Smooth muscle cell (in vitro differentiated cells): ENCODE measurements around the gene SWAP70. TPM values are rescaled to one million over a fixed set of nuclear protein-coding genes. Genes with fewer than 3 reads are reported as not detected.

Source experiments
- DNase-seq: peaks from one replicate; lab custom pipeline; 2025; ENCODE audit not compliant: unreplicated experiment; lab: John Stamatoyannopoulos, UW
- H2AFZ ChIP-seq: fragments of 200-600 bp; sonication (generic); 2 replicates; pipeline ENCODE4 v1.6.0; 2016; ENCODE audit warnings: antibody characterized with exemption, low read depth, mild to moderate bottlenecking
- H3F3A ChIP-seq: fragments of 200-600 bp; sonication (generic); 2 replicates; pipeline ENCODE4 v1.6.0; 2017; ENCODE audit warnings: antibody characterized with exemption, low read depth
- H3K27ac ChIP-seq: fragments of 200-600 bp; sonication (generic); 2 replicates; pipeline ENCODE4 v1.5.1; 2016; ENCODE audit warnings: low read depth, mild to moderate bottlenecking
- H3K27me3 ChIP-seq: fragments of 200-600 bp; sonication (generic); 2 replicates; pipeline ENCODE4 v1.6.1; 2016; ENCODE audit warnings: low read depth, mild to moderate bottlenecking
- H3K36me3 ChIP-seq: fragments of 200-600 bp; sonication (generic); 2 replicates; pipeline ENCODE4 v1.5.1; 2016; ENCODE audit warnings: low read depth
- H3K4me1 ChIP-seq: fragments of 200-600 bp; sonication (generic); 2 replicates; pipeline ENCODE4 v1.5.1; 2016; ENCODE audit warnings: low read depth
- H3K4me2 ChIP-seq: fragments of 200-600 bp; sonication (generic); 2 replicates; pipeline ENCODE4 v1.6.0; 2016; ENCODE audit warnings: mild to moderate bottlenecking
- H3K4me3 ChIP-seq: fragments of 200-600 bp; sonication (generic); 2 replicates; pipeline ENCODE4 v1.5.1; 2016; ENCODE audit warnings: mild to moderate bottlenecking
- H3K79me2 ChIP-seq: fragments of 200-600 bp; sonication (generic); 2 replicates; pipeline ENCODE4 v1.6.0; 2016; ENCODE audit warnings: low read depth, mild to moderate bottlenecking
- H3K9ac ChIP-seq: fragments of 200-600 bp; sonication (generic); 2 replicates; pipeline ENCODE4 v1.6.0; 2016; ENCODE audit warnings: low read depth
- H3K9me3 ChIP-seq: fragments of 200-600 bp; sonication (generic); replicated peaks from 2 replicates; pipeline ENCODE4 v1.5.1; 2016; ENCODE audit warnings: low read depth
- H4K20me1 ChIP-seq: fragments of 200-600 bp; sonication (generic); 2 replicates; pipeline ENCODE4 v1.6.0; 2016; ENCODE audit warnings: low read depth
- CTCF ChIP-seq: fragments of 200-600 bp; sonication (generic); IDR thresholded peaks from 2 replicates; pipeline ENCODE4 v1.5.1; 2017; ENCODE audit warnings: borderline replicate concordance, mild to moderate bottlenecking, antibody characterized with exemption; ENCODE audit not compliant: insufficient read depth, poor library complexity, severe bottlenecking
- WGBS: methylation state at CpG from one replicate; pipeline ENCODE4 v1.1.7; 2016; ENCODE audit warnings: low lambda C conversion rate; 5-methylcytosine and 5-hydroxymethylcytosine counted together
- polyA plus RNA-seq: library from polyadenylated mRNA; unstranded; fragments of >200 nt; fragmentation: Nextera tagmentation; extraction: Ambion mirVana; gene quantifications from 2 replicates; pipeline ENCODE4 v1.2.1, GENCODE V29; 2016
- total RNA-seq: library from RNA; depleted of rRNA; stranded (reverse); fragments of >200 nt; gene quantifications from 2 replicates; pipeline ENCODE4 v1.2.3, GENCODE V29; 2014

Gene SWAP70
- total and polyA plus RNA-seq, 2 experiments from 2014 or later, result 15.4 to 17.8 TPM

GRCh38 chr11:9653871-9654270, 10.0 kb upstream of the SWAP70 start:
- no peaks in the 10 kb centered on the region for H3K27me3 ChIP-seq
- 85% methylated on average over 2 of the region's 2 CpGs for WGBS
- no peaks in the 10 kb centered on the region for H3K4me1 ChIP-seq
- no peak overlapping the region for H3K27ac ChIP-seq
- H3K4me3 ChIP-seq, result no peak overlapping the region
- no peak for DNase-seq
- H3K79me2 ChIP-seq, result no peaks in the 10 kb centered on the region
- no peak for TF ChIP-seq CTCF
- H2AFZ ChIP-seq, result no peak overlapping the region
- no peaks in the 10 kb centered on the region for H3K9me3 ChIP-seq
- no peaks in the 10 kb centered on the region for H3K36me3 ChIP-seq
- no peaks in the 10 kb centered on the region for H4K20me1 ChIP-seq
- no peaks in the 10 kb centered on the region for H3F3A ChIP-seq
- H3K9ac ChIP-seq, result no peak overlapping the region
- H3K4me2 ChIP-seq, result no peak overlapping the region

GRCh38 chr11:9656864-9657263, 7.0 kb upstream of the SWAP70 start:
- Histone ChIP-seq H3K4me3 (no peak overlapping the region), H3K27ac (no peak overlapping the region), H4K20me1 (no peaks in the 10 kb centered on the region), H3K4me1 (no peaks in the 10 kb centered on the region), H3K4me2 (no peak overlapping the region), H2AFZ (no peak overlapping the region), H3K9me3 (no peaks in the 10 kb centered on the region), H3K79me2 (no peaks in the 10 kb centered on the region), H3F3A (no peaks in the 10 kb centered on the region), H3K9ac (no peak overlapping the region), H3K27me3 (no peaks in the 10 kb centered on the region), H3K36me3 (no peaks in the 10 kb centered on the region)
- no peak for TF ChIP-seq CTCF
- DNase-seq, result no peak

GRCh38 chr11:9657531-9657930, 6.3 kb upstream of the SWAP70 start:
- H3K36me3 ChIP-seq, result no peaks in the 10 kb centered on the region
- no peak overlapping the region for H3K4me2 ChIP-seq
- no peak for DNase-seq
- no peaks in the 10 kb centered on the region for H3K9me3 ChIP-seq
- no peak overlapping the region for H3K4me3 ChIP-seq
- H3F3A ChIP-seq, result no peaks in the 10 kb centered on the region
- no peak overlapping the region for H2AFZ ChIP-seq
- no peaks in the 10 kb centered on the region for H3K4me1 ChIP-seq
- H3K9ac ChIP-seq, result no peak overlapping the region
- H4K20me1 ChIP-seq, result no peaks in the 10 kb centered on the region
- WGBS, result 92% methylated on average over 6 of the region's 6 CpGs
- no peak for TF ChIP-seq CTCF
- H3K27ac ChIP-seq, result no peak overlapping the region
- H3K27me3 ChIP-seq, result no peaks in the 10 kb centered on the region
- H3K79me2 ChIP-seq, result no peaks in the 10 kb centered on the region

GRCh38 chr11:9660886-9661285, 3.0 kb upstream of the SWAP70 start:
- no peak for DNase-seq
- Histone ChIP-seq H4K20me1 (no peaks in the 10 kb centered on the region), H3K9ac (no peak overlapping the region), H3K9me3 (no peaks in the 10 kb centered on the region), H2AFZ (no peak overlapping the region), H3K36me3 (no peaks in the 10 kb centered on the region), H3F3A (no peaks in the 10 kb centered on the region), H3K4me2 (no peak overlapping the region), H3K4me1 (peaks cover 3% of the 10 kb centered on the region), H3K4me3 (no peak overlapping the region), H3K27ac (no peak overlapping the region), H3K27me3 (no peaks in the 10 kb centered on the region), H3K79me2 (peaks cover 17% of the 10 kb centered on the region)
- 95% methylated on average over 3 of the region's 3 CpGs for WGBS
- no peak for TF ChIP-seq CTCF
